GM23338 (cell line): Measurements from ENCODE around the gene PFKFB2. TPM values are rescaled to one million over a fixed set of nuclear protein-coding genes. Genes with fewer than 3 reads are reported as not detected.

Experiments used
- ATAC-seq: fragments of 200-7000 bp; cut with Tn5 transposase; 3 replicates; pipeline ENCODE4 v1.9.1; 2020
- DNase-seq: peaks from one replicate; pipeline ENCODE4 v3.0.0-alpha.2; 2015; ENCODE audit warnings: low spot score
- H2AFZ ChIP-seq: fragments of 200-600 bp; sonication (generic); 2 replicates; pipeline ENCODE4 v1.8.0; 2016; ENCODE audit warnings: antibody characterized with exemption, mild to moderate bottlenecking, moderate library complexity
- H3F3A ChIP-seq: fragments of 200-600 bp; sonication (generic); replicated peaks from 2 replicates; pipeline ENCODE4 v1.8.0; 2017; ENCODE audit warnings: antibody characterized with exemption, mixed run types, low read depth
- H3K27ac ChIP-seq: fragments of 200-600 bp; sonication (generic); 2 replicates; pipeline ENCODE4 v1.6.1; 2016; ENCODE audit warnings: low read depth
- H3K27me3 ChIP-seq: fragments of 200-600 bp; sonication (generic); 2 replicates; pipeline ENCODE4 v1.8.0; 2016; ENCODE audit warnings: mild to moderate bottlenecking, mixed run types, moderate library complexity; ENCODE audit not compliant: insufficient read depth
- H3K36me3 ChIP-seq: fragments of 200-600 bp; sonication (generic); 2 replicates; pipeline ENCODE4 v1.8.0; 2016; ENCODE audit warnings: mild to moderate bottlenecking; ENCODE audit not compliant: insufficient read depth
- H3K4me1 ChIP-seq: fragments of 200-600 bp; sonication (generic); 2 replicates; pipeline ENCODE4 v1.8.0; 2016; ENCODE audit warnings: mild to moderate bottlenecking, moderate library complexity; ENCODE audit not compliant: insufficient read depth
- H3K4me2 ChIP-seq: fragments of 200-600 bp; sonication (generic); 2 replicates; pipeline ENCODE4 v1.7.1; 2017; ENCODE audit warnings: mixed run types
- H3K4me3 ChIP-seq: fragments of 200-600 bp; sonication (generic); 2 replicates; pipeline ENCODE4 v1.6.1; 2016; ENCODE audit warnings: mixed run types
- H3K79me2 ChIP-seq: fragments of 200-600 bp; sonication (generic); replicated peaks from 2 replicates; pipeline ENCODE4 v1.8.0; 2017; ENCODE audit warnings: mild to moderate bottlenecking; ENCODE audit not compliant: insufficient read depth
- H3K9me2 ChIP-seq: fragments of 200-600 bp; sonication (generic); 2 replicates; pipeline ENCODE4 v1.8.0; 2017; ENCODE audit not compliant: insufficient read depth
- H4K20me1 ChIP-seq: fragments of 200-600 bp; sonication (generic); replicated peaks from 2 replicates; pipeline ENCODE4 v1.8.0; 2017; ENCODE audit warnings: mild to moderate bottlenecking; ENCODE audit not compliant: insufficient read depth
- H3K27ac Mint-ChIP-seq: 2 replicates; pipeline ENCODE4 v1.8.0; 2020; ENCODE audit warnings: inconsistent platforms, mild to moderate bottlenecking, moderate library complexity, mixed read lengths
- H3K27me3 Mint-ChIP-seq: 3 replicates; pipeline ENCODE4 v1.8.0; 2022; ENCODE audit warnings: low read depth, mild to moderate bottlenecking, moderate library complexity, mixed read lengths, inconsistent platforms; ENCODE audit not compliant: insufficient read depth, poor library complexity
- H3K36me3 Mint-ChIP-seq: 3 replicates; pipeline ENCODE4 v1.8.0; 2021; ENCODE audit warnings: low read depth, mild to moderate bottlenecking, inconsistent platforms, moderate library complexity, mixed read lengths
- H3K4me1 Mint-ChIP-seq: 3 replicates; pipeline ENCODE4 v1.8.0; 2020; ENCODE audit warnings: mild to moderate bottlenecking, inconsistent platforms, mixed read lengths
- H3K4me3 Mint-ChIP-seq: 3 replicates; pipeline ENCODE4 v1.8.0; 2021; ENCODE audit warnings: moderate library complexity, mild to moderate bottlenecking, inconsistent platforms, mixed read lengths
- H3K9me3 Mint-ChIP-seq: 3 replicates; pipeline ENCODE4 v1.8.0; 2020; ENCODE audit warnings: moderate library complexity, mild to moderate bottlenecking, inconsistent platforms, mixed read lengths
- CREB1 ChIP-seq: fragments of 250-450 bp; sonication (Bioruptor Pico); IDR thresholded peaks from 2 replicates; pipeline ENCODE4 v1.5.0; 2020; ENCODE audit warnings: low read depth, mild to moderate bottlenecking, moderate library complexity
- EZH2 ChIP-seq: fragments of 200-600 bp; sonication (generic); IDR thresholded peaks from one replicate; pipeline ENCODE4 v1.8.0; 2017; ENCODE audit warnings: antibody characterized with exemption, mild to moderate bottlenecking, low read depth; ENCODE audit not compliant: unreplicated experiment
- EZH2phosphoT487 ChIP-seq: fragments of 200-600 bp; sonication (generic); IDR thresholded peaks from one replicate; pipeline ENCODE4 v1.8.1; 2018; ENCODE audit warnings: antibody characterized with exemption; ENCODE audit not compliant: unreplicated experiment
- JUNB ChIP-seq: IDR thresholded peaks from one replicate; pipeline ENCODE4 v1.6.1; 2016; ENCODE audit warnings: antibody characterized with exemption; ENCODE audit not compliant: unreplicated experiment
- NANOG ChIP-seq: IDR thresholded peaks from 2 replicates; pipeline ENCODE4 v1.6.1; 2016; ENCODE audit warnings: antibody characterized with exemption, borderline replicate concordance
- POLR2AphosphoS5 ChIP-seq: IDR thresholded peaks from 2 replicates; pipeline ENCODE4 v1.6.1; 2016; ENCODE audit warnings: antibody characterized with exemption, low read depth
- STAT1 ChIP-seq: IDR thresholded peaks from one replicate; pipeline ENCODE4 v1.6.1; 2016; ENCODE audit warnings: antibody characterized with exemption; ENCODE audit not compliant: unreplicated experiment
- ZNF114 ChIP-seq: fragments of 250-450 bp; sonication (Bioruptor Pico); IDR thresholded peaks from 2 replicates; pipeline ENCODE4 v1.5.0; 2020; ENCODE audit warnings: mild to moderate bottlenecking, moderate library complexity
- ZNF331 ChIP-seq: fragments of 250-450 bp; sonication (Bioruptor Pico); IDR thresholded peaks from 2 replicates; pipeline ENCODE4 v1.5.0; 2020; ENCODE audit warnings: low read depth, mild to moderate bottlenecking, moderate library complexity
- polyA plus RNA-seq: library from polyadenylated mRNA; unstranded; fragments of >200 nt; fragmentation: Nextera tagmentation; extraction: Ambion mirVana; gene quantifications from 2 replicates; pipeline ENCODE4 v1.2.1, GENCODE V29; 2016
- total RNA-seq: library from RNA; depleted of rRNA; stranded (reverse); fragments of >200 nt; shearing (Covaris generic); gene quantifications from 2 replicates; pipeline ENCODE4 v1.2.3, GENCODE V29; 2014
- TF ChIP-seq, protein P1 (sequence below): IDR thresholded peaks from one replicate; pipeline ENCODE4 v1.6.1; 2018; ENCODE audit warnings: antibody characterized with exemption; ENCODE audit not compliant: unreplicated experiment
- TF ChIP-seq, protein P2 (sequence below): IDR thresholded peaks from 2 replicates; pipeline ENCODE4 v1.6.1; 2016; ENCODE audit warnings: antibody characterized with exemption

Gene PFKFB2
- total and polyA plus RNA-seq, 2 experiments from 2014 or later: 4.9 to 14.8 TPM

DNA sequence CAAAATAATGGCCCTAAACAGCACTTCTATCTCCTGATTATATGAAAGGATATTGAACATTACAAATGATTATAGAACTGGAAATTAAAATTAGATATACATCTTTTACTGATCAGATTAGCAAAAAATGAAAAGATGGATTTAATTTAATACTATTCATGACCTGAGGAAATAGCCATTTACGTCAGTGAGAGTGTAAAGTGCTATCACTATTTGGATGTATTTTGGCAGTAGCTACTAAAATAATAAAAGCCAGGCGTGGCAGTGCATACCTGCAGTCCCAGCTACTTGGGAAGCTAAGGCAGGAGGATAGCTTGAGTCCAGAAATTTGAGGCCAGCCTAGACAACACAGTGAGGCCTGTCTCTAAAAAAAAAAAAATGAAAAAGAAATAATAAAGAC lies 40.9 kb downstream of the PFKFB2 start (continued):
- TF ChIP-seq, protein P1, sequence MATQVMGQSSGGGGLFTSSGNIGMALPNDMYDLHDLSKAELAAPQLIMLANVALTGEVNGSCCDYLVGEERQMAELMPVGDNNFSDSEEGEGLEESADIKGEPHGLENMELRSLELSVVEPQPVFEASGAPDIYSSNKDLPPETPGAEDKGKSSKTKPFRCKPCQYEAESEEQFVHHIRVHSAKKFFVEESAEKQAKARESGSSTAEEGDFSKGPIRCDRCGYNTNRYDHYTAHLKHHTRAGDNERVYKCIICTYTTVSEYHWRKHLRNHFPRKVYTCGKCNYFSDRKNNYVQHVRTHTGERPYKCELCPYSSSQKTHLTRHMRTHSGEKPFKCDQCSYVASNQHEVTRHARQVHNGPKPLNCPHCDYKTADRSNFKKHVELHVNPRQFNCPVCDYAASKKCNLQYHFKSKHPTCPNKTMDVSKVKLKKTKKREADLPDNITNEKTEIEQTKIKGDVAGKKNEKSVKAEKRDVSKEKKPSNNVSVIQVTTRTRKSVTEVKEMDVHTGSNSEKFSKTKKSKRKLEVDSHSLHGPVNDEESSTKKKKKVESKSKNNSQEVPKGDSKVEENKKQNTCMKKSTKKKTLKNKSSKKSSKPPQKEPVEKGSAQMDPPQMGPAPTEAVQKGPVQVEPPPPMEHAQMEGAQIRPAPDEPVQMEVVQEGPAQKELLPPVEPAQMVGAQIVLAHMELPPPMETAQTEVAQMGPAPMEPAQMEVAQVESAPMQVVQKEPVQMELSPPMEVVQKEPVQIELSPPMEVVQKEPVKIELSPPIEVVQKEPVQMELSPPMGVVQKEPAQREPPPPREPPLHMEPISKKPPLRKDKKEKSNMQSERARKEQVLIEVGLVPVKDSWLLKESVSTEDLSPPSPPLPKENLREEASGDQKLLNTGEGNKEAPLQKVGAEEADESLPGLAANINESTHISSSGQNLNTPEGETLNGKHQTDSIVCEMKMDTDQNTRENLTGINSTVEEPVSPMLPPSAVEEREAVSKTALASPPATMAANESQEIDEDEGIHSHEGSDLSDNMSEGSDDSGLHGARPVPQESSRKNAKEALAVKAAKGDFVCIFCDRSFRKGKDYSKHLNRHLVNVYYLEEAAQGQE: no peak
- TF ChIP-seq ZNF331: no peak
- TF ChIP-seq CREB1 (CRISPR knock-in tag): no peak
- TF ChIP-seq ZNF114 (CRISPR knock-in tag): no peak
- no peak for TF ChIP-seq EZH2
- TF ChIP-seq STAT1: no peak

DNA sequence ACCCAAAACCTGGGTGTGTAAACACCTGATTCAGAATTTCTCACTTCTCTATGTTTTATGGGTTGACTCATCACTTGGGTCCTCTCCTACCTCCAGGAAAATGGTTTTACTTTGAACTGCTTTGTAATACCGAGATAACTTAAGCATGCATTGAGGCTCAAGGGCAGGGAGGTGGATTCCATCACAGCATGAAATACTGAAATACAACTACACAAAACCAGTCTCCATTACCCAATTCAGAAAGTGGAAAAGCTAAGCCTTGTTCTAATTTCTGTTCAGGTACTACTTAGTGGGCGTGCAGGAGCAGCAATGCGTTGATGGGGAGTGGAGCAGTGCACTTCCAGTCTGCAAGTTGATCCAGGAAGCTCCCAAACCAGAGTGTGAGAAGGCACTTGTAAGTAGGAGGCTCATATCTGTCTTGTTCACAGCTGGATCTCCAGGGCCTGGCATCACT lies 44.8 kb downstream of the PFKFB2 start:
- no peak for ATAC-seq
- Mint-ChIP-seq H3K27me3 (no peaks in the 10 kb centered on the region), H3K9me3 (peaks cover 31% of the 10 kb centered on the region), H3K4me3 (no peak overlapping the region), H3K4me1 (no peaks in the 10 kb centered on the region), H3K27ac (no peak overlapping the region), H3K36me3 (peaks cover 14% of the 10 kb centered on the region)
- H3K27ac ChIP-seq: no peak overlapping the region
- H3K4me1 ChIP-seq: no peaks in the 10 kb centered on the region
- no peaks in the 10 kb centered on the region for H3F3A ChIP-seq
- no peak overlapping the region for H2AFZ ChIP-seq
- no peaks in the 10 kb centered on the region; the same call in 1 of the 2 replicates for H3K9me2 ChIP-seq
- no peak overlapping the region for H3K4me3 ChIP-seq
- no peaks in the 10 kb centered on the region for H3K79me2 ChIP-seq
- no peaks in the 10 kb centered on the region; the same call in 1 of the 2 replicates for H3K36me3 ChIP-seq
- no peak for TF ChIP-seq NANOG
- no peak overlapping the region for H3K4me2 ChIP-seq
- H3K27me3 ChIP-seq: no peaks in the 10 kb centered on the region
- no peaks in the 10 kb centered on the region for H4K20me1 ChIP-seq
- no peak for DNase-seq

DNA sequence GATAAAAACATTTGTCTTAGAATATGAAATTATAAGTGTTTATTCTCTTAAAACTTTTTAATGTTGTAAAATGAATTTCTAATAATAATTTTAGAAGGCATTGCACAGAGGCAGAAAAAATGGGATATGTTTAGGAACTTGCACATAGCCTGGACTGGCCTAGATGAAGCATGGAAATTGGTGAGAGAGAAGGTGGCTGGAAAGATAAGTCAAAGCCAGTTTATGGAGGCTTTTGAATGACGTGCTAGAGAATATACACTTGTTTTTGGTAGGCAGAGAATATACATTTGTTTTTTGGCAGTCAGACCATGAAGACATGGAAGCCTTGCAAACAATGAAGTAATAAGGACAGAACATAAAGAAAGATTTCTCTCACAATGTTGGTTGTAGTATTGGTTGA lies 48.6 kb downstream of the PFKFB2 start:
- no peak overlapping the region for H3K4me3 Mint-ChIP-seq
- H3K79me2 ChIP-seq: no peaks in the 10 kb centered on the region
- DNase-seq (no peak), ATAC-seq (no peak)
- no peak overlapping the region for H3K27ac Mint-ChIP-seq
- H3K27me3 Mint-ChIP-seq: no peaks in the 10 kb centered on the region
- H3K27me3 ChIP-seq: no peaks in the 10 kb centered on the region
- H3K36me3 Mint-ChIP-seq: peaks cover 11% of the 10 kb centered on the region; the same call in 2 of the 3 replicates
- H3K4me1 ChIP-seq: no peaks in the 10 kb centered on the region
- no peak overlapping the region for H3K4me3 ChIP-seq
- no peaks in the 10 kb centered on the region; the same call in 1 of the 2 replicates for H3K36me3 ChIP-seq
- H3K4me1 Mint-ChIP-seq: peaks cover 1% of the 10 kb centered on the region; the same call in 2 of the 3 replicates
- no peak overlapping the region for H3K4me2 ChIP-seq
- H3K27ac ChIP-seq: no peak overlapping the region
- H3K9me3 Mint-ChIP-seq: peaks cover 28% of the 10 kb centered on the region
- no peak overlapping the region for H2AFZ ChIP-seq
- H3K9me2 ChIP-seq: peaks cover 23% of the 10 kb centered on the region
- H3F3A ChIP-seq: no peaks in the 10 kb centered on the region
- H4K20me1 ChIP-seq: no peaks in the 10 kb centered on the region
- TF ChIP-seq EZH2phosphoT487 (no peak), POLR2AphosphoS5 (no peak), CREB1 (CRISPR knock-in tag) (no peak), ZNF331 (no peak), ZNF114 (CRISPR knock-in tag) (no peak), JUNB (no peak)
- TF ChIP-seq, protein P1: no peak
- TF ChIP-seq, protein P2, sequence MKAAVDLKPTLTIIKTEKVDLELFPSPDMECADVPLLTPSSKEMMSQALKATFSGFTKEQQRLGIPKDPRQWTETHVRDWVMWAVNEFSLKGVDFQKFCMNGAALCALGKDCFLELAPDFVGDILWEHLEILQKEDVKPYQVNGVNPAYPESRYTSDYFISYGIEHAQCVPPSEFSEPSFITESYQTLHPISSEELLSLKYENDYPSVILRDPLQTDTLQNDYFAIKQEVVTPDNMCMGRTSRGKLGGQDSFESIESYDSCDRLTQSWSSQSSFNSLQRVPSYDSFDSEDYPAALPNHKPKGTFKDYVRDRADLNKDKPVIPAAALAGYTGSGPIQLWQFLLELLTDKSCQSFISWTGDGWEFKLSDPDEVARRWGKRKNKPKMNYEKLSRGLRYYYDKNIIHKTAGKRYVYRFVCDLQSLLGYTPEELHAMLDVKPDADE: no peak
